Stimulated activated CD4-positive, alpha-beta T cell treated with anti-CD3 and anti-CD28 coated beads, Interleukin-12 subunit alpha, Interleukin-12 subunit beta, amount 100 ng/mL, for 4 hours (primary cell): ENCODE data around the gene RNF157.
"Not testable (repeated sequence)": the region's sequence is repeated elsewhere in the genome, so short reads cannot be mapped to it uniquely, and the experiment has no call there.

ENCODE experiments used
- DNase-seq: peaks from one replicate; pipeline ENCODE4 v3.0.0-alpha.2; 2020

Gene RNF157

GRCh38 chr17:76270127-76270592 lies 29.9 kb upstream of the RNF157 start:
- no peak for DNase-seq

GRCh38 chr17:76268991-76269981 lies 29.0 kb upstream of the RNF157 start:
- DNase-seq = no peak

- DNase-seq = peak; percentile 72
These were observed 27.9 kb upstream of the RNF157 start for GRCh38 chr17:76268015-76268749.

DNA sequence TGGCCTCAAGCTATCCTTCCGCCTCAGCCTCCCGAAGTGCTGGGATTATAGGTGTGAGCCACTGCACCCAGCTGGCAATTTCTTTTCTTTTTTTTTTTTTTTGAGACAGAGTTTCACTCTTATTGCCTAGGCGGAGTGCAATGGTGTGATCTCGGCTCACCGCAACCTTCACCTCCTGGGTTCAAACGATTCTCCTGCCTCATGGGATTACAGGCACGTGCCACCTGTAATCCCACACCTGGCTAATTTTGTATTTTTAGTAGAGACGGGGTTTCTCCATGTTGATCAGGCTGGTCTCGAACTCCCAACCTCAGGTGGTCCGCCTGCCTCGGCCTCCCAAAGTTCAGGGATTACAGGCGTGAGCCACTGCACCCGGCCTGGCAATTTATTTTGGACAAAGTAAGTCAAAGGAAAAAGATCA lies 27.3 kb upstream of the RNF157 start:
- DNase-seq = not testable (repeated sequence)

- no peak for DNase-seq
These were observed 26.8 kb upstream of the RNF157 start for GRCh38 chr17:76267051-76267576.

GRCh38 chr17:76266244-76266938 lies 26.1 kb upstream of the RNF157 start:
- no peak for DNase-seq

GRCh38 chr17:76265624-76266243 lies 25.4 kb upstream of the RNF157 start:
- peak; percentile 49 for DNase-seq

DNA sequence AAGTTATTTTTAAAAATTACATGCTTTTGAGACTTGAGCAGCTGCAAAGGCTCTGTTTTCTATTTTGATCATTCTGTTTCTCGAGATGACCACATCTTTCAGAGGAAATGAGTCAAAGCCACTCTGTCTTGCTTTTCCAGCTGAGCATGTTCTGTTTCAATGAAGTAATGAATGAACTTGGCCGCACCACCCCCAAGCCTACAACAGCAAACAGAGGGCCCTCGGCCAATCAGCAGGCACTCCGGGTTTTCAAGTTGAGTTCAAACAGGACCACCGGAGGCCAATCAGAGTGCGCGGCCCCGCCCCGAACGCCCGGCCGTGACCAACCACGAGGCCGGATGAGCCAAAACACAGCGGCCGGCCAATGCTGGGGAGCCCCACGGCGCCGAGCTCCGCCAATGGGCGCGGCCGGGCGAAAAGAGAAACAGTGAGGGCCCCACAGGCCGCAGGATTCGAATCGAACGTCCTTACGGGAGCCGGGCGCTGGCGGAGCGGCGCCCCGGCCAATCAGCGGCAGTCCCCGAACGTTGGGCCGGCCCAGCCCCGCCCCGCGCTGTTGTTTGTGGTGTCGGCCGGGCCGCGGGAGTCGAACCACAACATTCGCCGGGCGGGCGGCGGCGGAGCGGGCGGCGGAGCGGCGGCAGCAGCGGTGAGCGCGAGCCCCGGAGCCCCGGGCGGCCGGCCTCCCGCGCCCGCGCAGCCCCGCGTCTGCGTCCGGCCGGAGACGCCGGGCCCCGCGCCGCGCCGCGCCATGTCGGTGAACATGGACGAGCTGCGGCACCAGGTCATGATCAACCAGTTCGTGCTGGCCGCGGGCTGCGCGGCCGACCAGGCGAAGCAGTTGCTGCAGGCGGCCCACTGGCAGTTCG lies 24.7 kb upstream of the RNF157 start, which contains the start of gene UBALD2:
Gene UBALD2, plus strand, starts transcription at position 594 of the 869 bp plus-strand sequence. Its CDS starts 158 bp downstream, at position 752.
- DNase-seq = peak; percentile 98

GRCh38 chr17:76264425-76264754 lies 24.1 kb upstream of the RNF157 start:
- DNase-seq = no peak

DNA sequence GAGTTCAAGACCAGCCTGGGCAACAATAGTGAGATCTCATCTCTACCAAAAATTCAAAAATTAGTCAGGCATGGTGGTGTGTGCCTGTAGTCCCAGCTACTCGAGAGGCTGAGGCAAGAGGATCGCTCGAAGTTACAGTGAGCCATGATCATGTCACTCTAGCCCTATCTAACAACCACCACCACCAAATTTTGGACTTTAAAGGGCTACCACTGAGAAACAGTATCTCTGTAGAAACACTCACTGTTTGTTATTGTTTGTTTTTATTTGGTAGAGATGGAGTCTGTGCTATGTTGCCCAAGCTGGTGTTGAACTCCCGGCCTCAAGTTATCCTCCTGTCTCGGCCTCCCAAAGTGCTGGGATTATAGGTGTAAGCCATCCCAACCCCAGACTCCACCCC lies 23.6 kb upstream of the RNF157 start:
- DNase-seq = no peak

GRCh38 chr17:76262732-76263344 lies 22.5 kb upstream of the RNF157 start:
- no peak for DNase-seq

GRCh38 chr17:76261421-76262215 lies 21.3 kb upstream of the RNF157 start:
- no peak for DNase-seq

DNA sequence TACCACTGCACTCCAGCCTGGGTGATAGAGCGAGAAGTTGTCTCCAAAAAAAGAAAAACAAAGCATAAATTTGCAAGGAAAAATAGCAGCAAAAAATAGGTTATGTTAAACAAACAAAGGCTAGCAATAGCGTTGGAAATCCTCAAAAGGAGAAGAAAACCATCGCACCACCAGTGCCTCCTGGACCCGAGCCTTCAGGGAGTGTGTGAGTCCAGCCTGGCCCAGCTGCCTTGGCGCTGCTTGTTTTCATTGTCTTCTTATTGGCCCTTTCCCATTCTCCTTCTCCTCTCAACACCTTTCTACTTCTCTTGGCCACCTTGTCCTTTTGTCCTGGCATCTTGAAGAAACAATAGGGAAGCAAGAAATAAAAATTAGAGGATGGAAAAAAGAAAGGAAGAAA lies 20.4 kb upstream of the RNF157 start:
- no peak for DNase-seq

DNA sequence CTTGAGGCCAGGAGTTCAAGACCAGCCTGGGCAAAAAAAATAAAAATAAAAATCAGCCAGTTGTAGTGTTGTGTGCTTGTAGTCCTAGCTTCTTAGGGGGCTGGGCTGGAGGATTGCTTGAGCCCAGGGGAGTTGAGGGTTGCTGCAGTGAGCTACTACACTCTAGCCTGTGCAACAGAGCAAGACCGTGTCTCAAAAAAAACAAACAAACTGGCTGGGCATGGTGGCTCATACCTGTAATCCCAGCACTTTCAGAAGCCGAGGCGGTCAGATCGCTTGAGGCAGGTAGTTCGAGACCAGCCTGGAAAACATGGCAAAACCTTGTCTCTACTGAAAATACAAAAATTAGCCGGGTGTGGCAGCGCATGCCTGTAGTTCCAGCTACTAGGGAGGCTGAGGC lies 19.9 kb upstream of the RNF157 start:
- no peak for DNase-seq

DNA sequence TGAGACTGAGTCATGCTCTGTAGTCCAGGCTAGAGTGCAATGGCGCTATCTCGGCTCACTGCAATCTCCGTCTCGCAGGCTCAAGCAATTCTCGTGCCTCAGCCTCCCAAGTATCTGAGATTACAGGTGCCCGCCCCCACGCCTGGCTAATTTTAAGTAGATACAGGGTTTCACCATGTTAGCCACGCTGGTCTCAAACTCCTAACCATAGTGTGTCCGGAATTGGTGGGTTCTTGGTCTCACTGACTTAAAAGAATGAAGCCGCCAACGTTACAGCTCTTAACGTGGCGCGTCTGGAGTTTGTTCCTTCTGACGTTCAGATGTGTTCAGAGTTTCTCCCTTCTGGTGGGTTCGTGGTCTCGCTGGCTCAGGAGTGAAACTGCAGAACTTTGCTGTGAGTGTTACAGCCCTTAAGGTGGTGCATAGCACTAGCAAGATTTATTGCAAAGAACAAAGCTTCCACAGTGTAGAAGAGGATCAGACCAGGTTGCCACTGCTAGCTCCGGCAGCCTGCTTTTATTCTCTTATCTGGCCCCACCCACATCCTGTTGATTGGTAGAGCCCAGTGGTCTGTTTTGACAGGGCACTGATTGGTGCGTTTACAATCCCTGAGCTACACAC lies 16.2 kb upstream of the RNF157 start:
- DNase-seq = not testable (repeated sequence)

- no peak for DNase-seq
These were observed 15.6 kb upstream of the RNF157 start for GRCh38 chr17:76255801-76256429.

DNA sequence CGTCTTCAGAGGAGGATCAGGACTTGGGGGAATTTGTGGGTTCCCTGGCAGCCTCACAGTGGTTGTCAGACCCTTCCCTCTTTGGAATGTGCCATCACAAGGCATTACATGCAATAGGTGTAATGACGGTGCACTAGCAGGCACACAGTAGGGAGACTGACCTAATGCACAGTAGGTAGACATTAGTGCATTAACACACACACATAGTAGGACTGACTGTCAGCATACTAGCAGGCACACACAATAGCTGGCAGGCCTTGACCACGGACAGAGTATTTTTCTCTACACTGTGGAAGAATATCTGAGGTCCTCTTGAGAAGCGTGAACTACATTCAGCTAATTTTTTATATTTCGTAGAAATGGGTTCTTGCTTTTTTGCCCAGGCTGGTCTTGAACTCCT lies 14.0 kb upstream of the RNF157 start:
- no peak for DNase-seq

DNA sequence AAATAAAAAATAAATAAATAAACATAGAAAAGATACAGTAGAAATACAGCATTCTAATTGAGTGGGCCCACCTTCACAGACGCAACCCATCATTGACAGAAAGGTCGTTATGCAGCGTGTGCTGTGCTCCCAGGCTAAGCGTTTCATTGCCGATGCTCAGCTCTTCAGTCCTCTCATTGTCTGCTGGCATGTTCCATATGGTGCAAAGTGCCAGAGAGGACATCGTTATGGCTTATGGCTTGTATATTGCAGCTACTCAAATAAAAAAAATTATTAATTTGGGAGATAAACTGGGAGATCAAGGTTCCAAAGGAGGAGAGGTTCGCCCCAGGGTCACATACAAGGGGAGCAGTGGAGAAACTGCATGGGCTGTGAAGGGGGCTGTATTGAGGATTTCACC lies 13.5 kb upstream of the RNF157 start:
- no peak for DNase-seq
